ENCODE data around the gene ARHGAP32.

ARHGAP32 gene

DNA sequence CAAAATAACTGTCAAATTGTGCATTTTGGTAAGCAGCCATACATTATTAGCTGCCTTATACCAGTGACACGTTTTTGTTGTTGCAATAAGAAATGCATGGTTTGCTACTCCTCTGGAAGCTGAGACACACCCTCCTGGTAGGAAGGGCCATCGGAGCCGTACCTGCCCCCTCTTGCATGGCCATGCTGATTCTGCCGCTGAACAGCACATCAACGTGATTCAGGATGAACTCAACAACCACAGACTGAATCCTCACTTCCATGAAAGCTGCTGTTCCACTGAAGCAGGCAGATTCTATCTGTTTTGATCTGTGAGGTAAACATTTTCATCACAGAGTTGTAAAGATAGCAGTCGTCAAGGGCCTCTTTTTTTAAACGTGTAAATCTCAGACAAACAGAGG, 210.9 kb downstream of the ARHGAP32 start:
- no peak for DNase-seq
- in situ Hi-C loops (cut with MboI; ENCODE audit: low pct_unique_long_range_greater_than_20kb, low sequenced_read_pairs): no loop called here

DNA sequence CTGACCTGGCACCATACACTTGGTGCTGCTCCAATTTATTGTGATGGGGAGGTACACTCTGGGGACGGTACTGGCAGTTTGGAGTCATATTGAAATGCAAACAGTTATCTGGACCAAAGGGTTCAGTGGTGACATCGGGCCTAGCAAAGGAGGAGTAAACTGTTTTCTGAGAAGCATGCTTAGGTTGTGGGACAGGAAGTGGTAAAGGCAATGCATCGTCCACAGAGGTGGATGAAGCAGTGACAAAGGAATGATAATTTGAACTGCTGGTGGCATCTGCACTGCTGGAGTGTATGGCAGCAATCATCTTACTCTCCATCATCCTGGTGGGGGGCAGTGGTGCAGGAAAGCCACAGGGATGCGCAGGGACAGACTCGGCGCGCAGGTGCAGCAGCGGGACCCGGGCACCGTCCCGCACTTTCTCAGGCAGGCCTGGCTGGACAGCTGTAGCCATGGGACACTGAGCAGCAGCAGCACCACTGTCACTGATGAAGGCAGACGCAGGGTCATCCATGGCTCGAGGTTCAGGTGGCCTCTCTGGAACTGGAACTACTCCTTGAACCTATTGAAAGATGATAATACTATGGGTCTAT, 221.4 kb downstream of the ARHGAP32 start:
- in situ Hi-C loops (cut with MboI; ENCODE audit: low pct_unique_long_range_greater_than_20kb, low sequenced_read_pairs): no loop called here
- DNase-seq: no peak

- in situ Hi-C loops (cut with MboI; ENCODE audit: low pct_unique_long_range_greater_than_20kb, low sequenced_read_pairs): no loop called here
Measured at GRCh38 chr11:128968916-128969315, 223.2 kb downstream of the ARHGAP32 start.

GRCh38 chr11:128967578-128967977, 224.5 kb downstream of the ARHGAP32 start:
- in situ Hi-C loops (cut with MboI; ENCODE audit: low pct_unique_long_range_greater_than_20kb, low sequenced_read_pairs): no loop called here
- DNase-seq: no peak

More at GRCh38 chr11:128968916-128969315, 223.2 kb downstream of the ARHGAP32 start:
- DNase-seq: no peak

DNA sequence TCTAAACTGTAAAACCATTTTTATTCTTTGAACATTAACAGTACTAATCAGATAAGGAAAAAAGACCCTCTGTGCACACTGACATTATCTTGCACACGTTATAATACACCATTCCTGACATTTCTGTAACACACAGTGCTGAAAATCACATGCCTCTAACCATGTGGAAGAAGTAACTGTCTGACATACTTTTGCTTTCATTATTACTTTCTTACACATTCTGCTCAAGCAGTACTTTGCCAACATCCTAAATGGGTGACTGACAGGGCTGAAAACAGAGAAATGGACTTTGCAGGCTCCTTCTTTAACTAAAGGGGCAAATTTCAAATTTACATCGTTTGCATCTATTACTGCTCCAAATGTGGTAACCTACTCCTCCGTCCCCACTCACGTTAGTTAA, 226.6 kb downstream of the ARHGAP32 start:
- in situ Hi-C loops (cut with MboI; ENCODE audit: low pct_unique_long_range_greater_than_20kb, low sequenced_read_pairs): no loop called here
- no peak for DNase-seq

GRCh38 chr11:128964463-128964930, 227.6 kb downstream of the ARHGAP32 start:
- DNase-seq: no peak
- in situ Hi-C loops (cut with MboI; ENCODE audit: low pct_unique_long_range_greater_than_20kb, low sequenced_read_pairs): no loop called here

GRCh38 chr11:128963744-128964325, 228.3 kb downstream of the ARHGAP32 start:
- no peak for DNase-seq
- in situ Hi-C loops (cut with MboI; ENCODE audit: low pct_unique_long_range_greater_than_20kb, low sequenced_read_pairs): no loop called here

DNA sequence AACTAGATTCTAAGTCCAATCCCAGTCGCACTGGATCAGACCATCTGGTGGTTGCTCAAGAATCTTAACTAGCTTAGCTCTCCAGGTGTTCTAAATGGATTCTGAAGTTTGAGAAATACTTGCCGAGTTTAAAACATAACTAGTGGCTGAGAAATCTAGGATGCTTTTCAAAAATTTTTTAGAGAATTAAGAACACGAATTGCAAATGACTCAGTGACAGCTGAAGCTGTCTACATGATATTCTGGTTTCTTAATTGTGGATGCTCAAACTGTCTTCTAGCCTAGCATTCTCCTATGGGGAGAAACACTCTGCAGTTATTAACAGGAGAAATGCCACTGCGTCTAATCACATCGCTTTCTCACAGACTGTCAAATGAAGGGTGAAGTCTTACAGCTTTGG, 229.2 kb downstream of the ARHGAP32 start:
- no peak for DNase-seq
- in situ Hi-C loops (cut with MboI; ENCODE audit: low pct_unique_long_range_greater_than_20kb, low sequenced_read_pairs): no loop called here

GRCh38 chr11:128961645-128962044, 230.5 kb downstream of the ARHGAP32 start:
- in situ Hi-C loops (cut with MboI; ENCODE audit: low pct_unique_long_range_greater_than_20kb, low sequenced_read_pairs): no loop called here
- no peak for DNase-seq

- in situ Hi-C loops (cut with MboI; ENCODE audit: low pct_unique_long_range_greater_than_20kb, low sequenced_read_pairs): loop anchor here (10.0 kb wide), 1 partner anchor 72 kb away; no protein-coding TSS in a partner anchor
- no peak for DNase-seq
Measured at GRCh38 chr11:128957202-128957482, 235.0 kb downstream of the ARHGAP32 start.

GRCh38 chr11:128956401-128957201, 235.5 kb downstream of the ARHGAP32 start:
- in situ Hi-C loops (cut with MboI; ENCODE audit: low pct_unique_long_range_greater_than_20kb, low sequenced_read_pairs): loop anchor here (10.0 kb wide), 1 partner anchor 72 kb away; no protein-coding TSS in a partner anchor
- DNase-seq: peak; percentile 64

GRCh38 chr11:128955636-128956035, 236.5 kb downstream of the ARHGAP32 start:
- in situ Hi-C loops (cut with MboI; ENCODE audit: low pct_unique_long_range_greater_than_20kb, low sequenced_read_pairs): loop anchor here (10.0 kb wide), 1 partner anchor 71 kb away; no protein-coding TSS in a partner anchor
- no peak for DNase-seq

- in situ Hi-C loops (cut with MboI; ENCODE audit: low pct_unique_long_range_greater_than_20kb, low sequenced_read_pairs): loop anchor here (10.0 kb wide), 1 partner anchor 68 kb away; no protein-coding TSS in a partner anchor
- DNase-seq: no peak
Measured at GRCh38 chr11:128953151-128953550, 239.0 kb downstream of the ARHGAP32 start.

GRCh38 chr11:128949791-128950454, 242.2 kb downstream of the ARHGAP32 start:
- no peak for DNase-seq
- in situ Hi-C loops (cut with MboI; ENCODE audit: low pct_unique_long_range_greater_than_20kb, low sequenced_read_pairs): loop anchor here (10.0 kb wide), 1 partner anchor 65 kb away; no protein-coding TSS in a partner anchor

DNA sequence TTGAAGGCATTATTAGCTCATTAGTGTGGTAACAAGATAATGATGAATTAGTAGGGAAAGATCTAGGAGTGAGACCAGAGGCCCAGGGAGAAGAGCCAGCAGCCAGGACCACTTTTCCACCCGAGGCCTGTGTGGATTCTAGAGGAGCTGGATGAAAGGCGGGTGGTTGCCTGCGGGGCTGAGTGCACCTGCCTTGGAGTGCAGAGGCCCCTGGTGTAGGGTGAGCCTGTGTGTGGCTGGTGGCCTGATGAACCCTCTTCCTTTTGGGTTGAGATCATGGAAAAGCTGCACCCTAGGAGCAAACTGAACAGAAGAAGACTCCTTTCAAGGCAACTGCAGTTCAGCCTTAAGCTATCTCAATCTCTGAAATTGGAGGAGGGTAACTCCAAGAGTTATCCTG, 243.5 kb downstream of the ARHGAP32 start:
- in situ Hi-C loops (cut with MboI; ENCODE audit: low pct_unique_long_range_greater_than_20kb, low sequenced_read_pairs): no loop called here
- DNase-seq: no peak

DNA sequence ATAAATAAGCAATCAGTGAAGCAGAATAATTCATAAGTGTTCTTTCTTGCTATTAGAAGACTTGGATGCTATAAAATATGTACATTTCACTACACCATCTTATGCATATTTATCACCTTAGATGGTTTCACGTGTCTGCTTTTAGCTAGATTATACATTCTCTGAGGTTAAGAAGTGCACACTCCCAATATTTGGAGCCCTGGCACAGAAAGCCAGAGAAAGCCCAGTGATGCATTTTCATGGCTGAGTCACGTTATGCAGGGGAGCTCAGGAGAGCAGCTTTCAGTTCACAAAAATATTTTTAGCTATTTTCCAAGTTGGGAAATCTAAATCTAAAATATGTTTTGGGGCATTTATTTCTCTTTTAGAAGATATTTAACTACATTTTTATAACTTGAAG, 244.4 kb downstream of the ARHGAP32 start:
- in situ Hi-C loops (cut with MboI; ENCODE audit: low pct_unique_long_range_greater_than_20kb, low sequenced_read_pairs): no loop called here
- DNase-seq: no peak

- no peak for DNase-seq
- in situ Hi-C loops (cut with MboI; ENCODE audit: low pct_unique_long_range_greater_than_20kb, low sequenced_read_pairs): no loop called here
Measured at GRCh38 chr11:128946648-128947047, 245.5 kb downstream of the ARHGAP32 start.

DNA sequence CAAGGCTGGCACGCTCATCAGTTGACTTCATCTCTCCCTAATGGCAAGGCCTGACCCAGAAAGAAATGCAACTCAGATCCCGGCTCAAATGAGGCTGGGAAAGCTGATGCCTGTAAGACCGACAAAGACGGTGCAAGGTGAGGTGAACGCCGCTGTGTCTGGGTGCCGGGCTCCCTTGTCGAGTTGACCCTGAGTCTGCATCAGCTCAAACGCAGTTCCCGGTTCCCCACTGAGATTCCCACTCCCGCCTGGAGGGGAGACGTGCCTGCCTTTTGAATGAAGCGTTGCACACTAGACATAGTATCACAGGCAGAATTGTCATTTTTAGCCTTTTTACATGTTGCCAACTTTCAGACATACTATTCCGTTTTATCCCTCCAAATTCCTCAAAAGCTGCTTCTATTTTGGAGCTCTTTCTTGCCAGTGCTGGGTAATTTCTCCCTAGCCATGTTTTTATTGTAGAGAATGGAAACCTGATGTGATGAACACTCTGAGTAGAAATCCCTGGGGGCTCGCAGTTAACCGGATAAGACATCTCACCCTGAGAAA, 248.6 kb downstream of the ARHGAP32 start:
- no peak for DNase-seq
- in situ Hi-C loops (cut with MboI; ENCODE audit: low pct_unique_long_range_greater_than_20kb, low sequenced_read_pairs): no loop called here

DNA sequence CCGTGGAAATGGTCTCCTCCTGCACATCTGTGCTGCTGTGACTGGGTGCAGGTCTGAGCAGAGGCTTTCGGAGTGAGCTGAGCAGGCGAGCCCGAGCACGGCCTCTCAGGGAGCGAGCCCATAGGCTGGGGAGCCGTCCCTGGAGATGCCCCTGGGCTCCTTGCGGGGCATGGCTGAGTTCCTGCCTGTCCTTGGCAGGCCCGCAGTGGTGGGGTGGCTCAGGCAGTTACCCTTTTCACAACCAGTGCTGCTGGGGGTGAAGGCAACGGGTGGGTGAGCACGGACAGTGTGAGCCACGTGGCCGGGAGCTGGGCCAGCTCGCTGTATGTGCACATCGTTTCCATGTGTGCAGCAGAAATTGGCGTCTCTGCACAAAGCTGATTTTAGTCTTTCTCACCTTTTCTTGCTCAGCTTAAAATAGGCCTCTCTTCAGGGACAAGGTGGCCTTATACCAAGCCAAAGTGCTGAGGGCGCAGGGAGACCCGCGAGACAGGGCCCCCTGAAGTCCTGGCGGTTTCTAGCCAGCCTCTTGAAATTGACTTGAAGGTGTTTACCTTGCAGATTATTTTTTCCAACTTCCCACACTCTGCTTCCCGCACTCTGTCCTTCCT, 249.2 kb downstream of the ARHGAP32 start, which contains the start of gene TP53AIP1:
TSS of gene TP53AIP1 (minus strand) at position 55 of the 611 bp plus-strand sequence. CDS start 5,053 bp downstream, outside the sequence.
- DNase-seq: no peak
- in situ Hi-C loops (cut with MboI; ENCODE audit: low pct_unique_long_range_greater_than_20kb, low sequenced_read_pairs): no loop called here
